ENCODE results near the gene RAMP1.

DNA sequence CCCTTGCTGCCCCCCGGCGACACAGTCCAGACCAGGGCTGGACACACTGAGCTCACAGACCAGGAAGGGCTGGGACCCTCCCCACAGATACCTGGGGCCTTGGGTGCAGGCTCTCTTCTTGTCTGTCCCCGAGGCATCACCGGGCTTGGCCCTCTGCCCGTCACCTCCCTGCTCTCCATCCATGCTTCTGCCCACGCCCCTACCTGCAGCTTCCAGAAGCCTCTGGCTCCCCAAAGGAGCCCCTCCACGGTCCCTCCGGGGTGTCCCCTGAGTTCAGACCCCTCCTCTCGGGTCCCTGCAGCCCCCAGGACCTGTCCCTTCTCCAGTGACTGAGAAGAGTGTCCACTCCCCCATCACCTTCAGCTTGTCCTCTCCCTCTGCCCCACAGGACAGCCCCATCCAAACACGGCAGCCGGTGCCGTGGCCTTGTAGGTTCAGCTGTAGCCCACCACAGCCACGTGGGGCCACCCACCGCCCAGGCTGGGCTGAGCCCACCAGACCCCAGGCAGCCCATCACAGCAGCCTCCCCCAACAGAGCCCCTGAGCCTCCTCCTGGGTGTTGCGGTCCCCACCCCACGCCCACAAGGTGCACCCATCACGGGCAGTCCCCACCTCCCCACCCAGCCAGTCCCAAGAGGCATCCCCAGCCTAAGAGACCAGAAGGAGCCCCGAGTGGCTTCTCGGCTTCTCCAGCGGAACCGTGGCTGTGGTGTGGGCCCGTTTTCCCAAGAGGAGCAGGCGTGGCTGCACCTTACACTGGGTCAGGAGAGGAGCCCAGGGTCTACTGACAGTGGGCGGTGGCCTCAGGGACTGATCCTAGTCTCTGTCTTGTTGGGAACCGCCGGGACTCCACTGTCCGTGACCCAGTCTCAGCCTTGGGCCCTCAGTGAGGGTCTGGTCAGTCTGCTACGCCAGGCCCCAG is 53.1 kb downstream of the RAMP1 start:
- TF ChIP-seq, protein P1, sequence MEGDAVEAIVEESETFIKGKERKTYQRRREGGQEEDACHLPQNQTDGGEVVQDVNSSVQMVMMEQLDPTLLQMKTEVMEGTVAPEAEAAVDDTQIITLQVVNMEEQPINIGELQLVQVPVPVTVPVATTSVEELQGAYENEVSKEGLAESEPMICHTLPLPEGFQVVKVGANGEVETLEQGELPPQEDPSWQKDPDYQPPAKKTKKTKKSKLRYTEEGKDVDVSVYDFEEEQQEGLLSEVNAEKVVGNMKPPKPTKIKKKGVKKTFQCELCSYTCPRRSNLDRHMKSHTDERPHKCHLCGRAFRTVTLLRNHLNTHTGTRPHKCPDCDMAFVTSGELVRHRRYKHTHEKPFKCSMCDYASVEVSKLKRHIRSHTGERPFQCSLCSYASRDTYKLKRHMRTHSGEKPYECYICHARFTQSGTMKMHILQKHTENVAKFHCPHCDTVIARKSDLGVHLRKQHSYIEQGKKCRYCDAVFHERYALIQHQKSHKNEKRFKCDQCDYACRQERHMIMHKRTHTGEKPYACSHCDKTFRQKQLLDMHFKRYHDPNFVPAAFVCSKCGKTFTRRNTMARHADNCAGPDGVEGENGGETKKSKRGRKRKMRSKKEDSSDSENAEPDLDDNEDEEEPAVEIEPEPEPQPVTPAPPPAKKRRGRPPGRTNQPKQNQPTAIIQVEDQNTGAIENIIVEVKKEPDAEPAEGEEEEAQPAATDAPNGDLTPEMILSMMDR (IDR thresholded peaks at IDR 0.05; ENCODE audit: low read length): no peak
- no peak for TF ChIP-seq EZH2 (IDR thresholded peaks at IDR 0.05; ENCODE audit: borderline replicate concordance, low read length)

Measured in OCI-LY1 (cell line).